SK-N-SH treated with all-trans-retinoic acid at 6 μM for 48 hours (cell line): Measurements from ENCODE around the gene NRAS.

Experiments used
- ATAC-seq: fragments of 200-7000 bp; cut with Tn5 transposase; 3 replicates; pipeline ENCODE4 v1.9.1; 2020; ENCODE audit warnings: mild to moderate bottlenecking, moderate library complexity
- ARNTL ChIP-seq: fragments of 450-650 bp; formaldehyde crosslinking; IDR thresholded peaks from 2 replicates; pipeline ENCODE4 v1.5.0; 2020; ENCODE audit warnings: low read depth, mild to moderate bottlenecking, moderate library complexity, borderline replicate concordance
- BACH2 ChIP-seq: fragments of 250-450 bp; sonication (Bioruptor Pico); IDR thresholded peaks from 2 replicates; pipeline ENCODE4 v1.9.0; 2021; ENCODE audit warnings: mild to moderate bottlenecking, borderline replicate concordance
- CSDC2 ChIP-seq: fragments of 250-450 bp; sonication (Bioruptor Pico); IDR thresholded peaks from 2 replicates; pipeline ENCODE4 v1.5.0; 2020; ENCODE audit warnings: mild to moderate bottlenecking, moderate library complexity
- ESRRG ChIP-seq: fragments of 250-450 bp; sonication (Bioruptor Pico); IDR thresholded peaks from 2 replicates; pipeline ENCODE4 v1.6.1; 2021; ENCODE audit warnings: mild to moderate bottlenecking
- ISL1 ChIP-seq: fragments of 250-450 bp; sonication (Bioruptor Pico); IDR thresholded peaks from 2 replicates; pipeline ENCODE4 v2.1.2; 2022; ENCODE audit warnings: mild to moderate bottlenecking, moderate library complexity
- OSR1 ChIP-seq: fragments of 250-450 bp; sonication (Bioruptor Pico); IDR thresholded peaks from 2 replicates; pipeline ENCODE4 v1.8.0; 2022; ENCODE audit warnings: moderate library complexity, mild to moderate bottlenecking, inconsistent platforms
- PPARA ChIP-seq: fragments of 250-450 bp; sonication (Bioruptor Pico); IDR thresholded peaks from 2 replicates; pipeline ENCODE4 v1.5.0; 2020; ENCODE audit warnings: mild to moderate bottlenecking, borderline replicate concordance
- RARB ChIP-seq: fragments of 250-450 bp; sonication (Bioruptor Pico); IDR thresholded peaks from 2 replicates; pipeline ENCODE4 v1.8.0; 2021; ENCODE audit warnings: mild to moderate bottlenecking, moderate library complexity
- SNAI2 ChIP-seq: fragments of 250-450 bp; sonication (Bioruptor Pico); IDR thresholded peaks from 2 replicates; pipeline ENCODE4 v1.5.0; 2020; ENCODE audit warnings: mild to moderate bottlenecking, moderate library complexity
- TCF4 ChIP-seq: fragments of 250-450 bp; sonication (Bioruptor Pico); IDR thresholded peaks from 2 replicates; pipeline ENCODE4 v1.8.0; 2021; ENCODE audit warnings: mild to moderate bottlenecking, moderate library complexity, borderline replicate concordance
- TOX ChIP-seq: fragments of 250-450 bp; sonication (Bioruptor Pico); IDR thresholded peaks from 2 replicates; pipeline ENCODE4 v1.8.0; 2021; ENCODE audit warnings: mild to moderate bottlenecking, moderate library complexity, borderline replicate concordance
- ZC3H10 ChIP-seq: fragments of 250-450 bp; sonication (Bioruptor Pico); IDR thresholded peaks from 2 replicates; pipeline ENCODE4 v1.5.1; 2021; ENCODE audit warnings: mild to moderate bottlenecking, moderate library complexity
- ZFP3 ChIP-seq: fragments of 250-450 bp; sonication (Bioruptor Pico); IDR thresholded peaks from 2 replicates; pipeline ENCODE4 v1.5.0; 2020; ENCODE audit warnings: mild to moderate bottlenecking, moderate library complexity
- ZFP30 ChIP-seq: fragments of 450-650 bp; formaldehyde crosslinking; IDR thresholded peaks from 2 replicates; pipeline ENCODE4 v1.5.0; 2022; ENCODE audit warnings: mild to moderate bottlenecking, moderate library complexity
- ZNF565 ChIP-seq: fragments of 450-650 bp; formaldehyde crosslinking; conservative IDR thresholded peaks from 2 replicates; pipeline ENCODE4 v1.5.0; 2020; ENCODE audit warnings: low read depth, mild to moderate bottlenecking, moderate library complexity
- ZNF70 ChIP-seq: fragments of 450-650 bp; formaldehyde crosslinking; IDR thresholded peaks from 2 replicates; pipeline ENCODE4 v1.5.0; 2020; ENCODE audit warnings: mild to moderate bottlenecking, moderate library complexity
- ZNF8 ChIP-seq: fragments of 450-650 bp; formaldehyde crosslinking; IDR thresholded peaks from 2 replicates; pipeline ENCODE4 v1.5.0; 2020; ENCODE audit warnings: mild to moderate bottlenecking, moderate library complexity
- TF ChIP-seq, protein P1 (sequence below): fragments of 250-450 bp; sonication (Bioruptor Pico); IDR thresholded peaks from 2 replicates; pipeline ENCODE4 v1.5.1; 2021; ENCODE audit warnings: mild to moderate bottlenecking, moderate library complexity
- TF ChIP-seq, protein P2 (sequence below): fragments of 250-450 bp; sonication (Bioruptor Pico); IDR thresholded peaks from 2 replicates; pipeline ENCODE4 v1.5.1; 2020; ENCODE audit warnings: low read depth, mild to moderate bottlenecking, moderate library complexity
- TF ChIP-seq, protein P3 (sequence below): fragments of 250-450 bp; sonication (Bioruptor Pico); IDR thresholded peaks from 2 replicates; pipeline ENCODE4 v1.5.0; 2020; ENCODE audit warnings: mild to moderate bottlenecking, moderate library complexity
- TF ChIP-seq, protein P4 (sequence below): fragments of 250-450 bp; sonication (Bioruptor Pico); IDR thresholded peaks from 2 replicates; pipeline ENCODE4 v1.8.0; 2020; ENCODE audit warnings: mild to moderate bottlenecking, moderate library complexity, borderline replicate concordance
- TF ChIP-seq, protein P5 (sequence below): fragments of 250-450 bp; sonication (Bioruptor Pico); IDR thresholded peaks from 2 replicates; pipeline ENCODE4 v1.8.0; 2021; ENCODE audit warnings: low read depth, mild to moderate bottlenecking, moderate library complexity, borderline replicate concordance

The NRAS gene

DNA sequence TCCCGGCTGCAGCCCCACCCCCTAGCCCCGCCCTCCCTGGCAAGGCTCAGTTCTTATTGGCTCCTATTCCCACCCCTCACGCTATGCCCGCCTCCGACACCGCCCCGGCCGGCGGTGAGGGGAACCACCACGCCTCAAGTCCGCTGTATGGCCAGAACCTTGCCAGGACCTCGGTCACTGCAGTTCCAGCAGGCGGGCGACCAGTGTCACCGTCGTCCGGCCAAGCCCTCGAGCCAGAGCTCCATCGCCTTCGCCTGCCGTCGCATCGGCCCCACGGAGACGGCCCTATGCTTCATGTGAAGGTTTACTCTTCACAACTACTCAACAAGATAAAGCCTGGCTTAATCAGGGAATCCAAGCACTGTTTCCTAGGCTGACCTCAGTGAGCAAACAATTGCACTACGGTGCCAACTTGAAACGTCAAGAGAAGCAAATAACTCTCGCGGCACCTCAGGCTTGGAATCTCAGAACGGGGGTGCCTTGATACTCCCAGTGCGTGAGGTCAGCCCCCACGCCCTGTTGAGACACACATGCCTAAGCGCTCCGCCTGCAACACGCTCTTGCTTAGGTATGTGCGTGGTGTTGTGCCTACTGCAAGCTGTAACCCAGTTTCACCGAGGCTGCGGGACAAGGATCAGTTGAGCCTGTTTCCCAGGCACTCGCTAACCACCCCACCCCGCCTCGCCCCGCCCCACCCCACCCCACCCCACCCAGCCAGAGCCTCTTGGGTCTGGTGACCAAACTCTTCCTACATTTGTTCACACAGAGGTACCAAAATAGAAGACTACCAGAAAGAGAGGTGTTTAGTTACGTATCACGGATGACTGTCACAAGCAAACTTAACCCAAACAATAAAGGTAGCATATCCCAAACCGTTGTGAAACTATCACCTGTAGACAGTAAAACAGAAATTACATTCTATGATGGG is 46.2 kb downstream of the NRAS start:
- TF ChIP-seq, protein P1, sequence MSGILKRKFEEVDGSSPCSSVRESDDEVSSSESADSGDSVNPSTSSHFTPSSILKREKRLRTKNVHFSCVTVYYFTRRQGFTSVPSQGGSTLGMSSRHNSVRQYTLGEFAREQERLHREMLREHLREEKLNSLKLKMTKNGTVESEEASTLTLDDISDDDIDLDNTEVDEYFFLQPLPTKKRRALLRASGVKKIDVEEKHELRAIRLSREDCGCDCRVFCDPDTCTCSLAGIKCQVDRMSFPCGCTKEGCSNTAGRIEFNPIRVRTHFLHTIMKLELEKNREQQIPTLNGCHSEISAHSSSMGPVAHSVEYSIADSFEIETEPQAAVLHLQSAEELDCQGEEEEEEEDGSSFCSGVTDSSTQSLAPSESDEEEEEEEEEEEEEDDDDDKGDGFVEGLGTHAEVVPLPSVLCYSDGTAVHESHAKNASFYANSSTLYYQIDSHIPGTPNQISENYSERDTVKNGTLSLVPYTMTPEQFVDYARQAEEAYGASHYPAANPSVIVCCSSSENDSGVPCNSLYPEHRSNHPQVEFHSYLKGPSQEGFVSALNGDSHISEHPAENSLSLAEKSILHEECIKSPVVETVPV (CRISPR knock-in tag), result no peak
- no peak for TF ChIP-seq ISL1 (CRISPR knock-in tag)
- no peak for TF ChIP-seq ZNF565
- no peak for TF ChIP-seq ZC3H10 (CRISPR knock-in tag)
- no peak for TF ChIP-seq ARNTL (CRISPR knock-in tag)
- TF ChIP-seq PPARA (CRISPR knock-in tag), result no peak
- no peak for TF ChIP-seq RARB (CRISPR knock-in tag)
- TF ChIP-seq, protein P2, sequence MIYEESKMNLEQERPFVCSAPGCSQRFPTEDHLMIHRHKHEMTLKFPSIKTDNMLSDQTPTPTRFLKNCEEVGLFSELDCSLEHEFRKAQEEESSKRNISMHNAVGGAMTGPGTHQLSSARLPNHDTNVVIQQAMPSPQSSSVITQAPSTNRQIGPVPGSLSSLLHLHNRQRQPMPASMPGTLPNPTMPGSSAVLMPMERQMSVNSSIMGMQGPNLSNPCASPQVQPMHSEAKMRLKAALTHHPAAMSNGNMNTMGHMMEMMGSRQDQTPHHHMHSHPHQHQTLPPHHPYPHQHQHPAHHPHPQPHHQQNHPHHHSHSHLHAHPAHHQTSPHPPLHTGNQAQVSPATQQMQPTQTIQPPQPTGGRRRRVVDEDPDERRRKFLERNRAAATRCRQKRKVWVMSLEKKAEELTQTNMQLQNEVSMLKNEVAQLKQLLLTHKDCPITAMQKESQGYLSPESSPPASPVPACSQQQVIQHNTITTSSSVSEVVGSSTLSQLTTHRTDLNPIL (CRISPR knock-in tag), result no peak
- TF ChIP-seq CSDC2 (CRISPR knock-in tag), result no peak
- TF ChIP-seq, protein P3, sequence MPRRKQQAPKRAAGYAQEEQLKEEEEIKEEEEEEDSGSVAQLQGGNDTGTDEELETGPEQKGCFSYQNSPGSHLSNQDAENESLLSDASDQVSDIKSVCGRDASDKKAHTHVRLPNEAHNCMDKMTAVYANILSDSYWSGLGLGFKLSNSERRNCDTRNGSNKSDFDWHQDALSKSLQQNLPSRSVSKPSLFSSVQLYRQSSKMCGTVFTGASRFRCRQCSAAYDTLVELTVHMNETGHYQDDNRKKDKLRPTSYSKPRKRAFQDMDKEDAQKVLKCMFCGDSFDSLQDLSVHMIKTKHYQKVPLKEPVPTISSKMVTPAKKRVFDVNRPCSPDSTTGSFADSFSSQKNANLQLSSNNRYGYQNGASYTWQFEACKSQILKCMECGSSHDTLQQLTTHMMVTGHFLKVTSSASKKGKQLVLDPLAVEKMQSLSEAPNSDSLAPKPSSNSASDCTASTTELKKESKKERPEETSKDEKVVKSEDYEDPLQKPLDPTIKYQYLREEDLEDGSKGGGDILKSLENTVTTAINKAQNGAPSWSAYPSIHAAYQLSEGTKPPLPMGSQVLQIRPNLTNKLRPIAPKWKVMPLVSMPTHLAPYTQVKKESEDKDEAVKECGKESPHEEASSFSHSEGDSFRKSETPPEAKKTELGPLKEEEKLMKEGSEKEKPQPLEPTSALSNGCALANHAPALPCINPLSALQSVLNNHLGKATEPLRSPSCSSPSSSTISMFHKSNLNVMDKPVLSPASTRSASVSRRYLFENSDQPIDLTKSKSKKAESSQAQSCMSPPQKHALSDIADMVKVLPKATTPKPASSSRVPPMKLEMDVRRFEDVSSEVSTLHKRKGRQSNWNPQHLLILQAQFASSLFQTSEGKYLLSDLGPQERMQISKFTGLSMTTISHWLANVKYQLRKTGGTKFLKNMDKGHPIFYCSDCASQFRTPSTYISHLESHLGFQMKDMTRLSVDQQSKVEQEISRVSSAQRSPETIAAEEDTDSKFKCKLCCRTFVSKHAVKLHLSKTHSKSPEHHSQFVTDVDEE (CRISPR knock-in tag), result no peak
- TF ChIP-seq ZNF8 (CRISPR knock-in tag), result no peak
- no peak for TF ChIP-seq ZNF70 (CRISPR knock-in tag)
- TF ChIP-seq ESRRG, result no peak
- TF ChIP-seq, protein P4, sequence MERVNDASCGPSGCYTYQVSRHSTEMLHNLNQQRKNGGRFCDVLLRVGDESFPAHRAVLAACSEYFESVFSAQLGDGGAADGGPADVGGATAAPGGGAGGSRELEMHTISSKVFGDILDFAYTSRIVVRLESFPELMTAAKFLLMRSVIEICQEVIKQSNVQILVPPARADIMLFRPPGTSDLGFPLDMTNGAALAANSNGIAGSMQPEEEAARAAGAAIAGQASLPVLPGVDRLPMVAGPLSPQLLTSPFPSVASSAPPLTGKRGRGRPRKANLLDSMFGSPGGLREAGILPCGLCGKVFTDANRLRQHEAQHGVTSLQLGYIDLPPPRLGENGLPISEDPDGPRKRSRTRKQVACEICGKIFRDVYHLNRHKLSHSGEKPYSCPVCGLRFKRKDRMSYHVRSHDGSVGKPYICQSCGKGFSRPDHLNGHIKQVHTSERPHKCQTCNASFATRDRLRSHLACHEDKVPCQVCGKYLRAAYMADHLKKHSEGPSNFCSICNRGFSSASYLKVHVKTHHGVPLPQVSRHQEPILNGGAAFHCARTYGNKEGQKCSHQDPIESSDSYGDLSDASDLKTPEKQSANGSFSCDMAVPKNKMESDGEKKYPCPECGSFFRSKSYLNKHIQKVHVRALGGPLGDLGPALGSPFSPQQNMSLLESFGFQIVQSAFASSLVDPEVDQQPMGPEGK (CRISPR knock-in tag), result no peak
- TF ChIP-seq BACH2 (CRISPR knock-in tag), result no peak
- peak; percentile 99 for ATAC-seq

DNA sequence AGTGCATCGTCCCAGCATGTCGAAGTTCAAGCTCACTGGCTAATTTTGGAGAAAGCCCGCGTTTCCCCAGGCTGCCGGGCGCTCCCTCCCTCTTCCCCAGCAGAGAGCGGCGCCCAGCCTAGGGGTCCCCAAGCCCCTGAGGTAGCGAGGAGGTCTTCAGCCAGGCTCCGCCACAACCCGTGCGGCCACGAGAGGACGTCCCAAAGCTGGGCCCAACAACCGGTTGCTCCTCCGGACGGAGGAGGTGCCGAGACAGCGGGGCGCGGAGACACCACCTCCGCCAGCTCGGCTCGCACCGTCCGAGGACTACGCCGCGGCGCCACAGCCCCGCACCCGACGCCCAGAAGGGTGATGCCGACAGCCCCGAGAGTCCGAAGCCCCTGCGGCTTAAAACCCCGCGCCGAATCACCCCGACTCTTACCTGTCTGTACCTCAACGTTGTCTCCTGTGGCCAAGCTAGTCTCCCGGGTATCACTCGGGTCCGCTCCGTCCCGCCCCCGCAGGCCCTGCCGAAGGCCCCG is 46.9 kb downstream of the NRAS start, which contains the start of gene DENND2C:
TSS of gene DENND2C (minus strand) at position 488 of the 521 bp plus-strand sequence. CDS start 44,065 bp downstream, outside the sequence.
- ATAC-seq, result peak; percentile 77
- no peak for TF ChIP-seq TOX (CRISPR knock-in tag)
- no peak for TF ChIP-seq ISL1 (CRISPR knock-in tag)
- TF ChIP-seq ARNTL (CRISPR knock-in tag), result no peak
- TF ChIP-seq CSDC2 (CRISPR knock-in tag), result no peak
- no peak for TF ChIP-seq RARB (CRISPR knock-in tag)
- TF ChIP-seq ZFP30, result no peak
- no peak for TF ChIP-seq OSR1 (CRISPR knock-in tag)
- no peak for TF ChIP-seq ESRRG
- no peak for TF ChIP-seq ZFP3 (CRISPR knock-in tag)
- TF ChIP-seq, protein P1 (CRISPR knock-in tag), result no peak
- no peak for TF ChIP-seq ZNF565
- no peak for TF ChIP-seq SNAI2 (CRISPR knock-in tag)
- TF ChIP-seq, protein P5, sequence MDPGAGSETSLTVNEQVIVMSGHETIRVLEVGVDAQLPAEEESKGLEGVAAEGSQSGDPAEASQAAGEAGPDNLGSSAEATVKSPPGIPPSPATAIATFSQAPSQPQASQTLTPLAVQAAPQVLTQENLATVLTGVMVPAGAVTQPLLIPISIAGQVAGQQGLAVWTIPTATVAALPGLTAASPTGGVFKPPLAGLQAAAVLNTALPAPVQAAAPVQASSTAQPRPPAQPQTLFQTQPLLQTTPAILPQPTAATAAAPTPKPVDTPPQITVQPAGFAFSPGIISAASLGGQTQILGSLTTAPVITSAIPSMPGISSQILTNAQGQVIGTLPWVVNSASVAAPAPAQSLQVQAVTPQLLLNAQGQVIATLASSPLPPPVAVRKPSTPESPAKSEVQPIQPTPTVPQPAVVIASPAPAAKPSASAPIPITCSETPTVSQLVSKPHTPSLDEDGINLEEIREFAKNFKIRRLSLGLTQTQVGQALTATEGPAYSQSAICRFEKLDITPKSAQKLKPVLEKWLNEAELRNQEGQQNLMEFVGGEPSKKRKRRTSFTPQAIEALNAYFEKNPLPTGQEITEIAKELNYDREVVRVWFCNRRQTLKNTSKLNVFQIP (CRISPR knock-in tag), result no peak
- TF ChIP-seq, protein P3 (CRISPR knock-in tag), result no peak
- no peak for TF ChIP-seq ZNF8 (CRISPR knock-in tag)
- no peak for TF ChIP-seq BACH2 (CRISPR knock-in tag)
- no peak for TF ChIP-seq TCF4
- no peak for TF ChIP-seq ZC3H10 (CRISPR knock-in tag)
